PC-9 (cell line): Measurements from ENCODE around the gene DMRT1.

Experiments
- EZH2 ChIP-seq: fragments of 200-600 bp; sonication (generic); IDR thresholded peaks from 2 replicates; pipeline ENCODE4 v1.8.0; 2017; ENCODE audit warnings: antibody characterized with exemption, low read depth
- TF ChIP-seq, protein P1 (sequence below): fragments of 200-600 bp; sonication (generic); conservative IDR thresholded peaks from 2 replicates; pipeline ENCODE4 v1.6.1; 2017; ENCODE audit warnings: mixed run types, antibody characterized with exemption, mild to moderate bottlenecking, moderate library complexity

DNA sequence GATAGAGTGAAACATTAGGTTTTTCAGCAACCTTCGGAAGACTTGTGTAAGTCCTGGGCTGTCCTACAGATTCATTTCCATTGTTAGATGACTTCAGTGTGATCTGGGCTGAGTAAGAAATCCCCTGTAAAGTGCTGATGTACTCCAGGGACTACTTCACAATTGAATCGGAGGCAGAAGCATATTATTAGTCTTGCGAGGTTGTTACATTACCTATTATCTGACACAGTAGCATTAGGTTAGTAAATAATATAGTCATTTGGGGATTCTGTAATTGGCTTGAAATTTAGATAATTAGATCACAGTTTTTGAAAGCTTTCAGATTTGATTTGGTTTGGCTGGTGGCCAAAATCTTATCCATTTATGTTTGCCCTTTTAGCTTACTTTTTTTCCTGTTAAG, 62.4 kb downstream of the DMRT1 start:
- TF ChIP-seq, protein P1, sequence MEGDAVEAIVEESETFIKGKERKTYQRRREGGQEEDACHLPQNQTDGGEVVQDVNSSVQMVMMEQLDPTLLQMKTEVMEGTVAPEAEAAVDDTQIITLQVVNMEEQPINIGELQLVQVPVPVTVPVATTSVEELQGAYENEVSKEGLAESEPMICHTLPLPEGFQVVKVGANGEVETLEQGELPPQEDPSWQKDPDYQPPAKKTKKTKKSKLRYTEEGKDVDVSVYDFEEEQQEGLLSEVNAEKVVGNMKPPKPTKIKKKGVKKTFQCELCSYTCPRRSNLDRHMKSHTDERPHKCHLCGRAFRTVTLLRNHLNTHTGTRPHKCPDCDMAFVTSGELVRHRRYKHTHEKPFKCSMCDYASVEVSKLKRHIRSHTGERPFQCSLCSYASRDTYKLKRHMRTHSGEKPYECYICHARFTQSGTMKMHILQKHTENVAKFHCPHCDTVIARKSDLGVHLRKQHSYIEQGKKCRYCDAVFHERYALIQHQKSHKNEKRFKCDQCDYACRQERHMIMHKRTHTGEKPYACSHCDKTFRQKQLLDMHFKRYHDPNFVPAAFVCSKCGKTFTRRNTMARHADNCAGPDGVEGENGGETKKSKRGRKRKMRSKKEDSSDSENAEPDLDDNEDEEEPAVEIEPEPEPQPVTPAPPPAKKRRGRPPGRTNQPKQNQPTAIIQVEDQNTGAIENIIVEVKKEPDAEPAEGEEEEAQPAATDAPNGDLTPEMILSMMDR, result no peak
- no peak for TF ChIP-seq EZH2
